Hepatocyte (in vitro differentiated cells): Measurements from ENCODE around the gene RABGGTA. TPM values are rescaled to one million over a fixed set of nuclear protein-coding genes. Genes with fewer than 3 reads are reported as not detected.

Experiments used
- DNase-seq: peaks from one replicate; pipeline ENCODE4 v3.0.0-alpha.2; 2016; ENCODE audit warnings: low spot score
- H2AFZ ChIP-seq: fragments of 200-600 bp; sonication (generic); 2 replicates; pipeline ENCODE4 v1.6.0; 2016; ENCODE audit warnings: antibody characterized with exemption, mild to moderate bottlenecking
- H3K27ac ChIP-seq: fragments of 200-600 bp; sonication (generic); 2 replicates; pipeline ENCODE4 v1.5.1; 2016; ENCODE audit warnings: mild to moderate bottlenecking
- H3K27me3 ChIP-seq: fragments of 200-600 bp; sonication (generic); 2 replicates; pipeline ENCODE4 v1.6.1; 2016
- H3K36me3 ChIP-seq: fragments of 200-600 bp; sonication (generic); replicated peaks from 2 replicates; pipeline ENCODE4 v1.5.1; 2016; ENCODE audit warnings: low read depth; ENCODE audit not compliant: insufficient read depth
- H3K4me1 ChIP-seq: fragments of 200-600 bp; sonication (generic); 2 replicates; pipeline ENCODE4 v1.5.1; 2016; ENCODE audit warnings: mild to moderate bottlenecking, moderate library complexity; ENCODE audit not compliant: insufficient read depth
- H3K4me2 ChIP-seq: fragments of 200-600 bp; sonication (generic); 2 replicates; pipeline ENCODE4 v1.6.0; 2016
- H3K4me3 ChIP-seq: fragments of 200-600 bp; sonication (generic); 2 replicates; pipeline ENCODE4 v1.5.1; 2016; ENCODE audit warnings: mild to moderate bottlenecking
- H3K79me2 ChIP-seq: fragments of 200-600 bp; sonication (generic); 2 replicates; pipeline ENCODE4 v1.6.0; 2017; ENCODE audit warnings: mild to moderate bottlenecking
- H3K9me2 ChIP-seq: fragments of 200-600 bp; sonication (generic); replicated peaks from 2 replicates; pipeline ENCODE4 v1.6.0; 2017; ENCODE audit warnings: mild to moderate bottlenecking; ENCODE audit not compliant: insufficient read depth
- H3K9me3 ChIP-seq: fragments of 200-600 bp; sonication (generic); 2 replicates; pipeline ENCODE4 v1.5.1; 2016; ENCODE audit warnings: low read depth, mild to moderate bottlenecking
- H4K20me1 ChIP-seq: fragments of 200-600 bp; sonication (generic); 2 replicates; pipeline ENCODE4 v1.6.0; 2016; ENCODE audit warnings: mild to moderate bottlenecking; ENCODE audit not compliant: insufficient read depth, poor library complexity, severe bottlenecking
- CTCF ChIP-seq: fragments of 200-600 bp; sonication (generic); IDR thresholded peaks from 2 replicates; pipeline ENCODE4 v1.5.1; 2016; ENCODE audit warnings: antibody characterized with exemption, mild to moderate bottlenecking; ENCODE audit not compliant: poor library complexity
- EZH2 ChIP-seq: fragments of 200-600 bp; sonication (generic); IDR thresholded peaks from 2 replicates; pipeline ENCODE4 v1.6.1; 2016; ENCODE audit warnings: antibody characterized with exemption, mild to moderate bottlenecking, borderline replicate concordance
- EZH2phosphoT487 ChIP-seq: fragments of 200-600 bp; sonication (generic); IDR thresholded peaks from one replicate; pipeline ENCODE4 v1.6.1; 2018; ENCODE audit warnings: antibody characterized with exemption, mild to moderate bottlenecking, low read depth, moderate library complexity; ENCODE audit not compliant: unreplicated experiment, severe bottlenecking
- WGBS: methylation state at CpG from one replicate; pipeline ENCODE4 v1.1.6; 2016; ENCODE audit warnings: low lambda C conversion rate; ENCODE audit errors: missing lambda C conversion rate; 5-methylcytosine and 5-hydroxymethylcytosine counted together
- polyA plus RNA-seq: library from polyadenylated mRNA; unstranded; fragments of >200 nt; fragmentation: Nextera tagmentation; extraction: Ambion mirVana; gene quantifications from 2 replicates; pipeline ENCODE4 v1.2.1, GENCODE V29; 2016
- total RNA-seq: library from RNA; depleted of rRNA; stranded (reverse); fragments of >200 nt; gene quantifications from 2 replicates; pipeline ENCODE4 v1.2.3, GENCODE V29; 2014

RABGGTA gene
- total and polyA plus RNA-seq, 2 experiments from 2014 or later, result 18.2 to 36.0 TPM

GRCh38 chr14:24277606-24278321 lies 6.4 kb upstream of the RABGGTA start:
- no peaks in the 10 kb centered on the region for H4K20me1 ChIP-seq
- H3K4me1 ChIP-seq, result no peaks in the 10 kb centered on the region
- H2AFZ ChIP-seq, result no peak overlapping the region
- no peak overlapping the region for H3K4me2 ChIP-seq
- DNase-seq, result no peak
- no peaks in the 10 kb centered on the region for H3K36me3 ChIP-seq
- 93% methylated on average over 11 of the region's 11 CpGs for WGBS
- no peak for TF ChIP-seq CTCF
- TF ChIP-seq EZH2, result no peak
- no peak overlapping the region for H3K4me3 ChIP-seq
- H3K79me2 ChIP-seq, result peaks cover 9% of the 10 kb centered on the region
- H3K27ac ChIP-seq, result no peak overlapping the region
- H3K9me3 ChIP-seq, result no peaks in the 10 kb centered on the region
- no peaks in the 10 kb centered on the region for H3K9me2 ChIP-seq
- no peaks in the 10 kb centered on the region for H3K27me3 ChIP-seq

GRCh38 chr14:24277071-24277470 lies 5.7 kb upstream of the RABGGTA start:
- peaks cover 2% of the 10 kb centered on the region for H3K4me1 ChIP-seq
- no peak overlapping the region for H3K4me3 ChIP-seq
- H3K36me3 ChIP-seq, result no peaks in the 10 kb centered on the region
- no peak overlapping the region for H3K4me2 ChIP-seq
- H3K9me2 ChIP-seq, result no peaks in the 10 kb centered on the region
- no peaks in the 10 kb centered on the region for H3K9me3 ChIP-seq
- no peak overlapping the region for H2AFZ ChIP-seq
- TF ChIP-seq EZH2, result no peak
- no peak for TF ChIP-seq EZH2phosphoT487
- H4K20me1 ChIP-seq, result no peaks in the 10 kb centered on the region
- no peak for DNase-seq
- peaks cover 16% of the 10 kb centered on the region for H3K79me2 ChIP-seq
- no peaks in the 10 kb centered on the region for H3K27me3 ChIP-seq
- H3K27ac ChIP-seq, result no peak overlapping the region
- 94% methylated on average over 6 of the region's 6 CpGs for WGBS

DNA sequence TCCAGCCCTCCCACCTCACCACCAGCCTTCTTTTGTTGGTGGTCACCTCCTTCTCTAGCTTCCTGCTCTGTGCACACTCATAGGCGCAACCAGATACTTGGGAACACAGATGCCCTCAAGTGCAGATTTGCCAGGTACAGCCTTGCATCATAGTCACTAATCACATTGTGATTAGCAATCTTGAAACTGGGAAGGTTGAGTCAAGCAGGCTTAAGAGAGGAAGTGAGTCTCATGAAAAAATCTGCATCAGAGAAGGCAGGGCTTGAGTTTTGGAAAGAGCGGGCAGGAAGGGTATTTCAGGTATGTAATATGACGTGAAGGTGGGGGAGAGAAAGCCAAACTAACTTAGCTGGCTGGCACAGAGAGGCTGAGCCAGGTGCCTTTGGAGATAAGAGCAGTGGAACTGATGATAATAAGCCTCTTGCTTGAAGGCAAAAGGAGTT lies 2.7 kb upstream of the RABGGTA start:
- H3K9me3 ChIP-seq, result no peaks in the 10 kb centered on the region
- no peak overlapping the region for H3K4me2 ChIP-seq
- H3K4me3 ChIP-seq, result no peak overlapping the region
- no peaks in the 10 kb centered on the region for H3K9me2 ChIP-seq
- no peaks in the 10 kb centered on the region for H3K27me3 ChIP-seq
- DNase-seq, result no peak
- peaks cover 6% of the 10 kb centered on the region for H3K4me1 ChIP-seq
- 81% methylated on average over 3 of the region's 3 CpGs for WGBS
- H3K36me3 ChIP-seq, result no peaks in the 10 kb centered on the region
- peaks cover 17% of the 10 kb centered on the region for H3K79me2 ChIP-seq
- no peak overlapping the region for H2AFZ ChIP-seq
- H3K27ac ChIP-seq, result no peak overlapping the region
- H4K20me1 ChIP-seq, result no peaks in the 10 kb centered on the region
- TF ChIP-seq EZH2 (no peak), EZH2phosphoT487 (no peak)

DNA sequence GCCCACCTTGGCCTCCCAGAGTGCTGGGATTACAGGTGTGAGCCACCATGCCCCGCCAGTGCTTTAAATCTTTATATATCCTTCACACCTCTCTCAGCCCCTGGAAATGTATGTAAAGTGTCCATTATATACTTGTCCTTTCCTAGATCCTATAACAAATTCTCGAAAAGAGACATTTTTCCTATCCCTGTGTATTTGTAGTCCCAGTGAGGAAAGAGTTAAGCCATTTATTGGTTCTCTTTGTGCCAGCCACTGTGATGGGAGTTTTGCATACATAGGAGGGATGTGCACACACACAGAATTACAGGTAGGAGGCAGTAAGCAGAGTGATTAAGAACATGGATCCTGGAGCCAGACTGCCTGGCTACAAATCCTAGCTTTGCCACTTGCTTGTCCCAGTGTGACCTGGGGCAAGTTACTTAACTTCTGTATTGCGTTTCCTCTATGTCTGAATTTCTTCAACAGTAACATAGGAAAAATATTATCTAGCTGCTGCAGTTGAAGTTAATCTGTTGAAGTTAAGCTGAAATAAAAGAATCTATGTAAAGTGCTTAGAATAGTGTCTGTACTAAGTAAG lies 2.1 kb upstream of the RABGGTA start:
- peaks cover 6% of the 10 kb centered on the region for H3K4me1 ChIP-seq
- no peak overlapping the region for H2AFZ ChIP-seq
- no peak for DNase-seq
- no peaks in the 10 kb centered on the region for H3K9me3 ChIP-seq
- H3K27ac ChIP-seq, result no peak overlapping the region
- TF ChIP-seq CTCF (no peak), EZH2phosphoT487 (no peak), EZH2 (no peak)
- no peak overlapping the region for H3K4me2 ChIP-seq
- H3K79me2 ChIP-seq, result peaks cover 17% of the 10 kb centered on the region
- H4K20me1 ChIP-seq, result no peaks in the 10 kb centered on the region
- no peaks in the 10 kb centered on the region for H3K27me3 ChIP-seq
- no peaks in the 10 kb centered on the region for H3K36me3 ChIP-seq
- WGBS, result 58% methylated on average over 3 of the region's 3 CpGs
- no peak overlapping the region for H3K4me3 ChIP-seq
- no peaks in the 10 kb centered on the region for H3K9me2 ChIP-seq
